GM12878 (cell line): Measurements from ENCODE around the gene BCLAF1. TPM values are rescaled to one million over a fixed set of nuclear protein-coding genes. Genes with fewer than 3 reads are reported as not detected.

ENCODE experiments used
- ATF7 ChIP-seq: fragments of 450-650 bp; IDR thresholded peaks from 2 replicates; pipeline ENCODE4 v1.6.1; 2016; ENCODE audit warnings: low read depth, mild to moderate bottlenecking
- BCL3 ChIP-seq: IDR thresholded peaks from 2 replicates; pipeline ENCODE4 v1.6.1; 2011; ENCODE audit warnings: borderline replicate concordance, low read depth, mild to moderate bottlenecking, moderate library complexity, low read length; ENCODE audit not compliant: insufficient read depth, poor library complexity, severe bottlenecking
- BMI1 ChIP-seq: fragments of 450-650 bp; IDR thresholded peaks from 2 replicates; pipeline ENCODE4 v1.6.1; 2016; ENCODE audit warnings: mild to moderate bottlenecking, moderate library complexity, borderline replicate concordance
- E2F8 ChIP-seq: fragments of 450-650 bp; IDR thresholded peaks from 2 replicates; pipeline ENCODE4 v1.6.1; 2018; ENCODE audit warnings: mild to moderate bottlenecking, low read depth, moderate library complexity; ENCODE audit not compliant: partially characterized antibody
- EZH2 ChIP-seq: IDR thresholded peaks from 2 replicates; pipeline ENCODE4 v1.6.1; 2012; ENCODE audit warnings: low read depth, mild to moderate bottlenecking, control low read depth, inconsistent platforms, low read length, borderline replicate concordance; ENCODE audit not compliant: control insufficient read depth
- GABPA ChIP-seq: IDR thresholded peaks from 2 replicates; pipeline ENCODE4 v1.6.1; 2014; ENCODE audit warnings: antibody characterized with exemption, low read depth, mild to moderate bottlenecking, inconsistent platforms
- JUNB ChIP-seq: IDR thresholded peaks from 2 replicates; pipeline ENCODE4 v1.6.1; 2016; ENCODE audit warnings: antibody characterized with exemption, mild to moderate bottlenecking
- KLF5 ChIP-seq: fragments of 450-650 bp; IDR thresholded peaks from 2 replicates; pipeline ENCODE4 v1.6.1; 2014; ENCODE audit warnings: mild to moderate bottlenecking; ENCODE audit not compliant: partially characterized antibody
- MEF2A ChIP-seq: IDR thresholded peaks from 2 replicates; pipeline ENCODE4 v1.6.1; 2011; ENCODE audit warnings: low read depth, mild to moderate bottlenecking, low read length, moderate library complexity; ENCODE audit not compliant: insufficient read depth
- MEF2B ChIP-seq: fragments of 450-650 bp; IDR thresholded peaks from 2 replicates; pipeline ENCODE4 v1.6.1; 2018; ENCODE audit warnings: mild to moderate bottlenecking, moderate library complexity; ENCODE audit not compliant: partially characterized antibody, poor library complexity, severe bottlenecking
- MTA2 ChIP-seq: fragments of 450-650 bp; IDR thresholded peaks from 2 replicates; pipeline ENCODE4 v1.6.1; 2016; ENCODE audit warnings: low read depth, mild to moderate bottlenecking, moderate library complexity
- NBN ChIP-seq: fragments of 450-650 bp; IDR thresholded peaks from 2 replicates; pipeline ENCODE4 v1.6.1; 2016
- NFIC ChIP-seq: IDR thresholded peaks from 2 replicates; pipeline ENCODE4 v1.6.1; 2012; ENCODE audit warnings: low read depth, mild to moderate bottlenecking, inconsistent platforms, low read length, moderate library complexity
- PAX5 ChIP-seq: IDR thresholded peaks from 2 replicates; pipeline ENCODE4 v1.6.1; 2011; ENCODE audit warnings: low read depth, low read length, borderline replicate concordance
- POLR2A ChIP-seq: IDR thresholded peaks from 2 replicates; pipeline ENCODE4 v1.6.1; 2011; ENCODE audit warnings: low read depth, mild to moderate bottlenecking, low read length
- RAD51 ChIP-seq: fragments of 450-650 bp; IDR thresholded peaks from 2 replicates; pipeline ENCODE4 v1.6.1; 2016; ENCODE audit warnings: moderate library complexity, mild to moderate bottlenecking, inconsistent platforms
- RB1 ChIP-seq: fragments of 450-650 bp; formaldehyde crosslinking; IDR thresholded peaks from 2 replicates; pipeline ENCODE4 v1.6.1; 2017; ENCODE audit warnings: mild to moderate bottlenecking, borderline replicate concordance
- RFX5 ChIP-seq: IDR thresholded peaks from 2 replicates; pipeline ENCODE4 v1.6.1; 2011; ENCODE audit warnings: low read depth, low read length, improper control_type of control experiment
- SMAD1 ChIP-seq: fragments of 450-650 bp; IDR thresholded peaks from 2 replicates; pipeline ENCODE4 v1.6.1; 2018; ENCODE audit warnings: mild to moderate bottlenecking, low read depth; ENCODE audit not compliant: partially characterized antibody
- SRF ChIP-seq, 2 experiments: IDR thresholded peaks; 2 replicates each; pipeline ENCODE4 v1.6.1; 2011; ENCODE audit warnings: low read depth in 2 of 2, low read length in 2 of 2, mild to moderate bottlenecking in 1 of 2, moderate library complexity in 1 of 2
- TCF3 ChIP-seq: IDR thresholded peaks from 2 replicates; pipeline ENCODE4 v1.6.1; 2012; ENCODE audit warnings: low read depth, mild to moderate bottlenecking, low read length, borderline replicate concordance; ENCODE audit not compliant: insufficient read depth
- ZBTB11 ChIP-seq: fragments of 450-650 bp; formaldehyde crosslinking; IDR thresholded peaks from 2 replicates; pipeline ENCODE4 v1.5.0; 2022; ENCODE audit warnings: mild to moderate bottlenecking, missing genetic modification characterization
- ZZZ3 ChIP-seq: IDR thresholded peaks from 2 replicates; pipeline ENCODE4 v1.6.1; 2011; ENCODE audit warnings: low read depth; ENCODE audit not compliant: control insufficient read depth, insufficient read length
- polyA plus RNA-seq, 11 experiments: library from polyadenylated mRNA; depleted of rRNA in 4 of 11; unstranded in 6 of 11; stranded (reverse) in 5 of 11; fragments of >200 nt; fragmentation: Nextera tagmentation in 4 of 11; fragmentation: Illumina TruSeq in 1 of 11; extraction: Ambion mirVana in 4 of 11; extraction: Trizol in 1 of 11; gene quantifications; 1 replicate in 1 of 11; 2 replicates in 10 of 11; pipeline versions ENCODE4 v1.2.1 to v1.2.3, GENCODE V29; 2011 to 2016; ENCODE audit warnings: inconsistent platforms in 2 of 11, missing spikeins in 2 of 11, low read depth in 1 of 11
- total RNA-seq, 4 experiments: library from RNA; depleted of rRNA in 3 of 4; stranded (reverse); fragments of >200 nt in 3 of 4; fragmentation: Illumina TruSeq in 1 of 4; extraction: Trizol in 1 of 4; gene quantifications; 2 replicates each; pipeline versions ENCODE4 v1.2.1 to v1.2.3, GENCODE V29; 2013 to 2021

Gene BCLAF1
- total and polyA plus RNA-seq, 10 of the 15 experiments (the other 5 are each of a cell fraction or from before 2014, with no cell fraction given), result 56.0 to 223 (median 114) TPM

GRCh38 chr6:136289579-136290409 lies at the start of gene BCLAF1 (continued):
- no peak for TF ChIP-seq KLF5
- TF ChIP-seq PAX5, result peak; percentile 38; the same call in 1 of the 2 replicates
- no peak for TF ChIP-seq SRF (IDR thresholded peaks at IDR 0.05; ENCODE audit: low read depth in 2 of 2, low read length in 2 of 2)
- TF ChIP-seq GABPA, result peak; percentile 82
- TF ChIP-seq JUNB, result no peak
- no peak for TF ChIP-seq ZZZ3
- TF ChIP-seq MEF2B, result no peak
- peak; percentile 50; the same call in 1 of the 2 replicates for TF ChIP-seq RB1
- no peak for TF ChIP-seq ZBTB11 (CRISPR knock-in tag)
- TF ChIP-seq BCL3, result peak; percentile 34
- TF ChIP-seq NBN, result peak; percentile 70
- peak; percentile 58; the same call in 1 of the 2 replicates for TF ChIP-seq TCF3
- TF ChIP-seq RFX5, result no peak
- TF ChIP-seq POLR2A, result peak; percentile 97
- peak; percentile 86 for TF ChIP-seq SMAD1
- no peak for TF ChIP-seq MTA2
- TF ChIP-seq ATF7, result peak; percentile 25; the same call in 1 of the 2 replicates
- TF ChIP-seq NFIC, result no peak; the same call in 1 of the 2 replicates
- no peak for TF ChIP-seq EZH2
- TF ChIP-seq BMI1, result no peak
- TF ChIP-seq E2F8, result no peak
- no peak for TF ChIP-seq RAD51
- no peak; the same call in 1 of the 2 replicates for TF ChIP-seq MEF2A
